Naive thymus-derived CD4-positive, alpha-beta T cell (primary cell): ENCODE measurements around the gene FAM241B. TPM values are rescaled to one million over a fixed set of nuclear protein-coding genes. Genes with fewer than 3 reads are reported as not detected.

ENCODE experiments used
- ATAC-seq: fragments of 150-1000 bp; cut with Tn5 transposase; 2 replicates; pipeline ENCODE4 v1.10.0; 2021; ENCODE audit warnings: mild to moderate bottlenecking, moderate library complexity
- CTCF ChIA-PET: fragments of 350-600 bp; sonication (Branson Sonifier 250); formaldehyde crosslinking; loops from one replicate; lab custom pipeline; 2021; ENCODE audit warnings: antibody characterized with exemption; lab: Charles Lee
- POLR2A ChIA-PET: fragments of 350-600 bp; sonication (Branson Sonifier 250); formaldehyde crosslinking; loops from one replicate; lab custom pipeline; 2021; ENCODE audit warnings: antibody characterized with exemption, inconsistent platforms; lab: Charles Lee
- DNase-seq, 9 donors: peaks; one replicate each; pipeline versions ENCODE4 v3.0.0 to v3.0.0-alpha.2; 2020 to 2022; ENCODE audit warnings: mixed read lengths in 1 of 9
- H3K27ac ChIP-seq: one replicate; pipeline ENCODE4 v1.7.0; 2013; ENCODE audit warnings: mild to moderate bottlenecking, low read depth, low read length, moderate library complexity
- H3K27me3 ChIP-seq, 2 donors: one replicate each; pipeline ENCODE4 v1.7.0; 2013; ENCODE audit warnings: low read length in 2 of 2, mild to moderate bottlenecking in 2 of 2, moderate library complexity in 2 of 2; ENCODE audit not compliant: control insufficient read depth in 2 of 2, insufficient read depth in 2 of 2
- H3K36me3 ChIP-seq, 3 experiments: 1 replicate in 2 of 3; 2 replicates in 1 of 3; pipeline ENCODE4 v1.7.0; 2013; ENCODE audit warnings: low read length in 3 of 3, mild to moderate bottlenecking in 3 of 3, moderate library complexity in 1 of 3; ENCODE audit not compliant: insufficient read depth in 3 of 3, control insufficient read depth in 2 of 3
- H3K4me1 ChIP-seq, 2 donors: one replicate each; pipeline ENCODE4 v1.7.0; 2013; ENCODE audit warnings: low read length in 2 of 2, mild to moderate bottlenecking in 2 of 2, moderate library complexity in 1 of 2; ENCODE audit not compliant: control insufficient read depth in 2 of 2, insufficient read depth in 2 of 2
- H3K4me3 ChIP-seq: 2 replicates; pipeline ENCODE4 v1.7.0; 2013; ENCODE audit warnings: mild to moderate bottlenecking, low read length
- H3K9me3 ChIP-seq, 3 experiments: 1 replicate in 2 of 3; 2 replicates in 1 of 3; pipeline ENCODE4 v1.7.0; 2013; ENCODE audit warnings: low read length in 3 of 3; ENCODE audit not compliant: control insufficient read depth in 2 of 3
- H3K27ac Mint-ChIP-seq, 9 donors: one replicate each; pipeline ENCODE4 v1.8.0; 2020 to 2022; ENCODE audit warnings: mixed read lengths in 9 of 9, mild to moderate bottlenecking in 8 of 9, moderate library complexity in 5 of 9, inconsistent platforms in 2 of 9
- H3K27me3 Mint-ChIP-seq, 5 donors: one replicate each; pipeline ENCODE4 v1.8.0; 2021 to 2022; ENCODE audit warnings: mixed read lengths in 5 of 5, mild to moderate bottlenecking in 1 of 5
- H3K36me3 Mint-ChIP-seq, 5 donors: one replicate each; pipeline ENCODE4 v1.8.0; 2020 to 2022; ENCODE audit warnings: mixed read lengths in 5 of 5, mild to moderate bottlenecking in 3 of 5, inconsistent platforms in 1 of 5
- H3K4me1 Mint-ChIP-seq, 7 donors: one replicate each; pipeline ENCODE4 v1.8.0; 2020 to 2022; ENCODE audit warnings: mixed read lengths in 7 of 7, mild to moderate bottlenecking in 3 of 7, inconsistent platforms in 1 of 7
- H3K4me3 Mint-ChIP-seq, 10 donors: one replicate each; pipeline ENCODE4 v1.8.0; 2020 to 2022; ENCODE audit warnings: mild to moderate bottlenecking in 10 of 10, mixed read lengths in 10 of 10, moderate library complexity in 6 of 10, inconsistent platforms in 2 of 10
- H3K9me3 Mint-ChIP-seq, 11 donors: one replicate each; pipeline ENCODE4 v1.8.0; 2020 to 2022; ENCODE audit warnings: mixed read lengths in 11 of 11, mild to moderate bottlenecking in 4 of 11, inconsistent platforms in 1 of 11, moderate library complexity in 1 of 11
- intact Hi-C, 2 donors: fragments of 100-400 bp; cut with micrococcal nuclease; formaldehyde crosslinking; loops; one replicate each; pipeline ENCODE4 v1.15.1; 2023
- polyA plus RNA-seq, 2 donors: library from polyadenylated mRNA; unstranded; fragments of 300-500 nt; fragmentation: Illumina TruSeq; gene quantifications; one replicate each; pipeline ENCODE4 v1.2.3, GENCODE V29; 2021
- total RNA-seq, 6 experiments: library from RNA in 5 of 6; stranded (reverse) in 5 of 6; gene quantifications; 1 replicate in 5 of 6; 2 replicates in 1 of 6; pipeline ENCODE4 v1.2.3 and lab custom pipeline; 2021 to 2026

The FAM241B gene
- total and polyA plus RNA-seq, 7 experiments from 2014 or later: 8.6 to 26.3 (median 13.0) TPM

GRCh38 chr10:69662173-69662877 is 32.3 kb downstream of the FAM241B start:
- Mint-ChIP-seq H3K4me3 (no peak overlapping the region), H3K27ac (no peak overlapping the region), H3K4me1 (peaks cover 0 to 4% (median 0%) of the 10 kb centered on the region in 7 donors), H3K36me3 (no peaks in the 10 kb centered on the region), H3K9me3 (peaks cover 0 to 2% (median 0%) of the 10 kb centered on the region in 11 donors), H3K27me3 (peaks cover 0 to 21% (median 15%) of the 10 kb centered on the region in 5 donors)
- Histone ChIP-seq H3K4me3 (no peak overlapping the region), H3K4me1 (no peaks in the 10 kb centered on the region), H3K36me3 (no peaks in the 10 kb centered on the region), H3K9me3 (no peaks in the 10 kb centered on the region), H3K27me3 (no peaks in the 10 kb centered on the region), H3K27ac (no peak overlapping the region)
- ATAC-seq (no peak), DNase-seq (no peak)
- ChIA-PET CTCF (no interaction called here), POLR2A (no interaction called here)
- intact Hi-C loops: no loop called here

- Histone ChIP-seq H3K4me3 (no peak overlapping the region), H3K4me1 (no peaks in the 10 kb centered on the region), H3K27ac (no peak overlapping the region), H3K36me3 (no peaks in the 10 kb centered on the region), H3K9me3 (no peaks in the 10 kb centered on the region), H3K27me3 (no peaks in the 10 kb centered on the region)
- Mint-ChIP-seq H3K9me3 (peaks cover 0 to 2% (median 0%) of the 10 kb centered on the region in 11 donors), H3K27ac (no peak overlapping the region), H3K4me1 (peaks cover 0 to 4% (median 0%) of the 10 kb centered on the region in 7 donors), H3K4me3 (no peak overlapping the region), H3K27me3 (peaks cover 0 to 16% (median 12%) of the 10 kb centered on the region in 5 donors), H3K36me3 (no peaks in the 10 kb centered on the region)
- ChIA-PET POLR2A (no interaction called here), CTCF (no interaction called here)
- ATAC-seq (no peak), DNase-seq (no peak)
- intact Hi-C loops: no loop called here
Observed at GRCh38 chr10:69662901-69663300, 32.9 kb downstream of the FAM241B start.

- DNase-seq (no peak), ATAC-seq (no peak)
- no peak overlapping the region for H3K4me3 Mint-ChIP-seq
- intact Hi-C loops: no loop called here
- POLR2A ChIA-PET: no interaction called here
- no peak overlapping the region for H3K4me3 ChIP-seq
- peaks cover 3 to 19% (median 9%) of the 10 kb centered on the region in 5 donors for H3K27me3 Mint-ChIP-seq
- CTCF ChIA-PET: no interaction called here
- H3K27me3 ChIP-seq: no peaks in the 10 kb centered on the region
- H3K27ac ChIP-seq: no peak overlapping the region
- H3K27ac Mint-ChIP-seq: no peak overlapping the region
- H3K4me1 ChIP-seq: no peaks in the 10 kb centered on the region
- H3K36me3 Mint-ChIP-seq: no peaks in the 10 kb centered on the region
- H3K9me3 ChIP-seq: no peaks in the 10 kb centered on the region
- peaks cover 0 to 2% (median 0%) of the 10 kb centered on the region in 11 donors for H3K9me3 Mint-ChIP-seq
- peaks cover 0 to 4% (median 0%) of the 10 kb centered on the region in 7 donors for H3K4me1 Mint-ChIP-seq
- no peaks in the 10 kb centered on the region for H3K36me3 ChIP-seq
Observed at GRCh38 chr10:69663369-69663947, 33.4 kb downstream of the FAM241B start.

- no peak overlapping the region for H3K4me3 Mint-ChIP-seq
Observed at GRCh38 chr10:69665474-69666320, 35.6 kb downstream of the FAM241B start.

DNA sequence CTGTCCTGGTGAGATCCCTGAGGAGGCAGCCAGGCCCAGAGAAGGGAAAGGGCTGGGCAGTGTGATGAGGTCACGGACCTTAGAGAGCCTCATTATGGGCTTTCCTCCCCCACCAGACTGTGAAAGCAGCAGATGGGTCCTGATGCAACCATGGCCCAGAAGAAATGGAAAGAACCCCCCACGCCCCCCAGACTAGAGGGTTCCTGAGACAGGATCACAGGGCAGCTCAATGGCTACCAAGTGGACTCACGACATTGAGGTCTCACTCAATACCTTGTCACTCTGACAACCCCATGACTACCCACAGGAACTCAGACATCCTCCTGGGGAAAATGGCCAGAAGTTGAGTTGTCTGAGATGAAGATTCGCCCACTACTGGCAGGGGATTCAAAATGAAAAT is 36.7 kb downstream of the FAM241B start:
- no peak overlapping the region for H3K4me3 Mint-ChIP-seq
- H3K4me3 ChIP-seq: no peak overlapping the region
- no peaks in the 10 kb centered on the region for H3K36me3 ChIP-seq
- no peaks in the 10 kb centered on the region for H3K4me1 ChIP-seq
- peaks cover 0 to 2% (median 0%) of the 10 kb centered on the region in 7 donors for H3K4me1 Mint-ChIP-seq
- peaks cover 5 to 28% (median 25%) of the 10 kb centered on the region in 5 donors for H3K27me3 Mint-ChIP-seq
- H3K9me3 Mint-ChIP-seq: peaks cover 0 to 9% (median 2%) of the 10 kb centered on the region in 11 donors
- ATAC-seq (no peak), DNase-seq (no peak)
- H3K27ac Mint-ChIP-seq: no peak overlapping the region
- intact Hi-C loops: no loop called here
- H3K9me3 ChIP-seq: no peaks in the 10 kb centered on the region
- no peak overlapping the region for H3K27ac ChIP-seq
- no peaks in the 10 kb centered on the region for H3K36me3 Mint-ChIP-seq
- H3K27me3 ChIP-seq: no peaks in the 10 kb centered on the region
- ChIA-PET CTCF (no interaction called here), POLR2A (no interaction called here)

More at GRCh38 chr10:69665474-69666320, 35.6 kb downstream of the FAM241B start:
- Histone ChIP-seq H3K4me1 (no peaks in the 10 kb centered on the region), H3K4me3 (no peak overlapping the region), H3K27ac (no peak overlapping the region), H3K27me3 (no peaks in the 10 kb centered on the region), H3K9me3 (no peaks in the 10 kb centered on the region), H3K36me3 (no peaks in the 10 kb centered on the region)
- intact Hi-C loops: no loop called here
- Mint-ChIP-seq H3K27me3 (peaks cover 7 to 29% (median 18%) of the 10 kb centered on the region in 5 donors), H3K4me1 (peaks cover 0 to 4% (median 0%) of the 10 kb centered on the region in 7 donors), H3K27ac (no peak overlapping the region), H3K9me3 (peaks cover 0 to 2% (median 0%) of the 10 kb centered on the region in 11 donors), H3K36me3 (no peaks in the 10 kb centered on the region)
- no peak for DNase-seq
- CTCF ChIA-PET: interaction anchor here (0.5 kb wide), 1 partner anchor 771 kb away, joined by 3 read pairs; no protein-coding TSS in a partner anchor
- no peak for ATAC-seq
- POLR2A ChIA-PET: interaction anchor here (0.6 kb wide), 1 partner anchor 284 kb away, joined by 3 read pairs; no protein-coding TSS in a partner anchor

GRCh38 chr10:69668721-69669120 is 38.7 kb downstream of the FAM241B start:
- Mint-ChIP-seq H3K36me3 (no peaks in the 10 kb centered on the region), H3K27me3 (peaks cover 5 to 28% (median 25%) of the 10 kb centered on the region in 5 donors), H3K4me3 (no peak overlapping the region), H3K4me1 (no peaks in the 10 kb centered on the region), H3K27ac (no peak overlapping the region), H3K9me3 (peaks cover 0 to 9% (median 0%) of the 10 kb centered on the region in 11 donors)
- intact Hi-C loops: no loop called here
- Histone ChIP-seq H3K4me1 (no peaks in the 10 kb centered on the region), H3K36me3 (no peaks in the 10 kb centered on the region), H3K9me3 (no peaks in the 10 kb centered on the region), H3K4me3 (no peak overlapping the region), H3K27me3 (no peaks in the 10 kb centered on the region), H3K27ac (no peak overlapping the region)
- ChIA-PET CTCF (no interaction called here), POLR2A (no interaction called here)
- DNase-seq (no peak), ATAC-seq (no peak)
